GM06990 (cell line): ENCODE data around the gene CLIC2.
A peak's percentile ranks its signal among the peaks of the same experiment; 100 is the strongest.

Experiments
- DNase-seq: peaks from one replicate; pipeline ENCODE4 v3.0.0-alpha.2; 2011; ENCODE audit not compliant: insufficient read length; ENCODE audit errors: extremely low read depth
- H3K27me3 ChIP-seq: replicated peaks from 2 replicates; pipeline ENCODE4 v1.6.0; 2011; ENCODE audit warnings: low read length; ENCODE audit not compliant: control insufficient read depth, insufficient read depth
- H3K36me3 ChIP-seq: 2 replicates; pipeline ENCODE4 v1.5.1; 2011; ENCODE audit warnings: low read length; ENCODE audit not compliant: control insufficient read depth, insufficient read depth
- H3K4me3 ChIP-seq: replicated peaks from 2 replicates; pipeline ENCODE4 v1.5.1; 2011; ENCODE audit warnings: low read depth, mild to moderate bottlenecking, control low read depth, low read length
- CTCF ChIP-seq: IDR thresholded peaks from 2 replicates; pipeline ENCODE4 v1.5.1; 2011; ENCODE audit warnings: low read length, control low read depth, mild to moderate bottlenecking, inconsistent platforms; ENCODE audit not compliant: insufficient read depth, poor library complexity, severe bottlenecking

Gene CLIC2

GRCh38 chrX:155333544-155334100, 792 bp downstream of the CLIC2 start:
- peak overlapping the region; percentile 27 for H3K4me3 ChIP-seq
- H3K36me3 ChIP-seq, result no peaks in the 10 kb centered on the region
- no peaks in the 10 kb centered on the region for H3K27me3 ChIP-seq
- DNase-seq, result peak; percentile 5
- no peak for TF ChIP-seq CTCF

- TF ChIP-seq CTCF, result no peak
- H3K4me3 ChIP-seq, result no peak overlapping the region
- no peaks in the 10 kb centered on the region for H3K36me3 ChIP-seq
- H3K27me3 ChIP-seq, result no peaks in the 10 kb centered on the region
- DNase-seq, result no peak
Observed at GRCh38 chrX:155330992-155331391, 3.4 kb downstream of the CLIC2 start.

GRCh38 chrX:155329293-155329692, 5.1 kb downstream of the CLIC2 start:
- Histone ChIP-seq H3K36me3 (no peaks in the 10 kb centered on the region), H3K4me3 (no peak overlapping the region), H3K27me3 (no peaks in the 10 kb centered on the region)
- no peak for TF ChIP-seq CTCF
- DNase-seq, result no peak

GRCh38 chrX:155326610-155327009, 7.8 kb downstream of the CLIC2 start:
- no peaks in the 10 kb centered on the region for H3K27me3 ChIP-seq
- DNase-seq, result no peak
- no peaks in the 10 kb centered on the region for H3K36me3 ChIP-seq
- no peak overlapping the region for H3K4me3 ChIP-seq
- no peak for TF ChIP-seq CTCF

- Histone ChIP-seq H3K36me3 (no peaks in the 10 kb centered on the region), H3K27me3 (no peaks in the 10 kb centered on the region), H3K4me3 (no peak overlapping the region)
- no peak for TF ChIP-seq CTCF
- DNase-seq, result no peak
Observed at GRCh38 chrX:155314260-155314659, 20.2 kb downstream of the CLIC2 start.

GRCh38 chrX:155313766-155314165, 20.6 kb downstream of the CLIC2 start:
- Histone ChIP-seq H3K4me3 (no peak overlapping the region), H3K36me3 (no peaks in the 10 kb centered on the region), H3K27me3 (no peaks in the 10 kb centered on the region)
- no peak for DNase-seq
- no peak for TF ChIP-seq CTCF
